GM23248 (cell line): ENCODE data around the gene SAMD13.

Experiments used
- EZH2 ChIP-seq: fragments of 200-600 bp; sonication (generic); IDR thresholded peaks from 2 replicates; pipeline ENCODE4 v1.6.1; 2018; ENCODE audit warnings: antibody characterized with exemption, mild to moderate bottlenecking; ENCODE audit not compliant: insufficient read depth, poor library complexity, severe bottlenecking
- EZH2phosphoT487 ChIP-seq: fragments of 200-600 bp; sonication (generic); IDR thresholded peaks from 2 replicates; pipeline ENCODE4 v1.6.1; 2018; ENCODE audit warnings: antibody characterized with exemption, moderate library complexity, mild to moderate bottlenecking, low read depth; ENCODE audit not compliant: insufficient read depth

GRCh38 chr1:84347932-84348555 lies 46.5 kb downstream of the SAMD13 start:
- TF ChIP-seq EZH2 (no peak), EZH2phosphoT487 (no peak)
